Measurements from ENCODE around the gene FAM131A. TPM values are rescaled to one million over a fixed set of nuclear protein-coding genes. Genes with fewer than 3 reads are reported as not detected.

The FAM131A gene
- total and polyA plus RNA-seq, 2 of the 4 experiments (the other 2 are of a cell fraction) = 10.8 to 19.5 TPM

DNA sequence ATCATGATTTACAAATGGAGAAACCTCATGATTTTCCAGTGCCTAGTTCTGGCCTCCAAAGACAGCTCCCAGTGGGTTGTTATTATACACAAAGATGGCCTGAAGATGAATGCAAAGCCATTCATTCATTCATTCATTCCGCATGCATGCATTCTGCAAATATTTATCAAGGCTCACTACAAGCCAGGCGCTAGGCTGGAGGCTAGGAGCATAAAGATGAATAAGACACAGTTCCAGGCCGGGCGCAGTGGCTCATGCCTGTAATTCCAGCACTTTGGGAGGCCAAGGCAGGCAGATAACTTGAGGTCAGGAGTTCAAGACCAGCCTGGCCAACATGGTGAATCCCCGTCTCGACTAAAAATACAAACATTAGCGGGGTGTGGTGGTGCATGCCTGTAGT is 40.8 kb upstream of the FAM131A start:
- 87% methylated on average over 4 of the region's 7 CpGs; no CpG with 5 or more reads in 1 of the 2 experiments for WGBS, 2 experiments (ENCODE audit: extremely low coverage in 2 of 2, insufficient read length in 1 of 2)
- dilution Hi-C loops (cut with HindIII; ENCODE audit: low sequenced_read_pairs, unreplicated experiment) = no loop called here

More for the DNA sequence above, 40.8 kb upstream of the FAM131A start:
- no peak overlapping the region for H3K14ac ChIP-seq (replicated peaks; ENCODE audit: low read depth, low read length)
- intact Hi-C loops (cut with micrococcal nuclease) = no loop called here
- H3K56ac ChIP-seq (ENCODE audit: extremely low read depth, insufficient read depth, low read length) = no peak overlapping the region
- H3K9me1 ChIP-seq (ENCODE audit: insufficient read depth, low read length) = no peaks in the 10 kb centered on the region
- no TSS peak for BruUV-seq (replicated peaks)
- no peak overlapping the region for H3K9ac ChIP-seq (ENCODE audit: low read depth, low read length)
- in situ Hi-C loops (cut with MboI; ENCODE audit: low sequenced_read_pairs) = no loop called here
- no peak for TF ChIP-seq POLR2A (IDR thresholded peaks at IDR 0.05; ENCODE audit: low read depth, low read length)
- no peak for TF ChIP-seq RAD21 (IDR thresholded peaks at IDR 0.05; ENCODE audit: low read length)
- no peak for TF ChIP-seq CEBPB (IDR thresholded peaks at IDR 0.05; ENCODE audit: low read depth, low read length)
- TF ChIP-seq, protein P1, sequence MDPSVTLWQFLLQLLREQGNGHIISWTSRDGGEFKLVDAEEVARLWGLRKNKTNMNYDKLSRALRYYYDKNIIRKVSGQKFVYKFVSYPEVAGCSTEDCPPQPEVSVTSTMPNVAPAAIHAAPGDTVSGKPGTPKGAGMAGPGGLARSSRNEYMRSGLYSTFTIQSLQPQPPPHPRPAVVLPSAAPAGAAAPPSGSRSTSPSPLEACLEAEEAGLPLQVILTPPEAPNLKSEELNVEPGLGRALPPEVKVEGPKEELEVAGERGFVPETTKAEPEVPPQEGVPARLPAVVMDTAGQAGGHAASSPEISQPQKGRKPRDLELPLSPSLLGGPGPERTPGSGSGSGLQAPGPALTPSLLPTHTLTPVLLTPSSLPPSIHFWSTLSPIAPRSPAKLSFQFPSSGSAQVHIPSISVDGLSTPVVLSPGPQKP (IDR thresholded peaks at IDR 0.05; ENCODE audit: borderline replicate concordance, low read depth, low read length) = no peak
- TF ChIP-seq CHD1 (IDR thresholded peaks at IDR 0.05; ENCODE audit: low read depth, low read length) = no peak
- no peak for TF ChIP-seq BHLHE40 (IDR thresholded peaks at IDR 0.05; ENCODE audit: low read depth, low read length)
- CTCF ChIA-PET = no interaction called here
- peaks cover 14% of the 10 kb centered on the region; the same call in 1 of the 2 replicates for H3K27me3 ChIP-seq (ENCODE audit: control insufficient read depth, insufficient read depth, low read length)
- H3K4me2 ChIP-seq (ENCODE audit: low read depth, low read length) = no peak overlapping the region
- POLR2A ChIA-PET (ENCODE audit: unreplicated experiment) = no interaction called here
- no peak overlapping the region for H3K4ac ChIP-seq (ENCODE audit: low read depth, low read length)
- H3K18ac ChIP-seq (ENCODE audit: low read depth, low read length) = no peak overlapping the region
- no peak overlapping the region for H2AK5ac ChIP-seq (ENCODE audit: low read depth, low read length)
- H2BK20ac ChIP-seq (ENCODE audit: low read depth, low read length) = no peak overlapping the region
- H2BK15ac ChIP-seq (ENCODE audit: low read depth, low read length) = no peak overlapping the region
- no peak overlapping the region for H4K91ac ChIP-seq (ENCODE audit: insufficient read depth, low read depth, low read length)
- no peak overlapping the region for H3K27ac ChIP-seq (ENCODE audit: insufficient read depth, low read length)
- H3K36me3 ChIP-seq (ENCODE audit: control insufficient read depth, insufficient read depth, low read length) = peaks cover 7% of the 10 kb centered on the region
- H2BK5ac ChIP-seq (ENCODE audit: low read depth, low read length, poor library complexity, severe bottlenecking) = no peak overlapping the region
- H2AK9ac ChIP-seq (replicated peaks; ENCODE audit: low read depth, low read length, poor library complexity) = no peak overlapping the region
- H3K4me1 ChIP-seq (ENCODE audit: control insufficient read depth, insufficient read depth, low read length) = peaks cover 2% of the 10 kb centered on the region; the same call in 1 of the 2 replicates
- DNase-seq (no peak), ATAC-seq (ENCODE audit: low read depth) (no peak)
- no peak overlapping the region for H4K5ac ChIP-seq (ENCODE audit: low read depth, low read length)
- H4K20me1 ChIP-seq (ENCODE audit: insufficient read depth, low read length) = peaks cover 22% of the 10 kb centered on the region
- H4K8ac ChIP-seq (ENCODE audit: low read depth in 2 of 2, low read length in 2 of 2) = no peak overlapping the region
- no peak overlapping the region for H2AFZ ChIP-seq (replicated peaks; ENCODE audit: low read length, poor library complexity)
- H2BK120ac ChIP-seq (ENCODE audit: low read depth, low read length) = no peak overlapping the region
- H3K4me3 ChIP-seq (ENCODE audit: insufficient read depth, low read depth, low read length) = no peak overlapping the region
- no peak overlapping the region for H3K23ac ChIP-seq (ENCODE audit: low read depth, low read length)
- H3K79me1 ChIP-seq (ENCODE audit: low read depth in 1 of 2, low read length in 2 of 2) = peaks cover 4 to 21% of the 10 kb centered on the region in 2 experiments; a peak in 3 of 4 replicates
- no peaks in the 10 kb centered on the region for H3K9me3 ChIP-seq (ENCODE audit: control insufficient read depth, insufficient read depth, low read length)

Measured in IMR-90 (cell line).